ENCODE data around the gene FMN1.
A peak's percentile ranks its signal among the peaks of the same experiment; 100 is the strongest.

Gene FMN1

DNA sequence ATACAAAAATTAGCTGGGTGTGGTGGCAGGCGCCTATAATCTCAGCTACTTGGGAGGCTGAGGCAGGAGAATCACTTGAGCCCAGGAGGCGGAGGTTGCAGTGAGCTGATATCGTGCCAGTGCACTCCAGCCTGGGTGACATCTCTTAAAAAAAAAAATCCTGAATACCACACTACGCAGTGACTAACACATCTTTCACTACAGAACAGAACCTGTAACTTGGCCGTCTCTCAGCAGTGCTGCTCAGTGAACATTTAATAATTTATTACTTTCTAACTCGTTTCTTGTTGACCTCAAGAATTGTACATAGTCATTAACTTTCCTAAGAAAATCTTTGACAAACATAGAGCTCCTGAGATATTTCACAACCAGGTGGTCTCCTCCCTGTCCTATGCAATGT is 472.9 kb downstream of the FMN1 start:
- TF ChIP-seq, protein P1, sequence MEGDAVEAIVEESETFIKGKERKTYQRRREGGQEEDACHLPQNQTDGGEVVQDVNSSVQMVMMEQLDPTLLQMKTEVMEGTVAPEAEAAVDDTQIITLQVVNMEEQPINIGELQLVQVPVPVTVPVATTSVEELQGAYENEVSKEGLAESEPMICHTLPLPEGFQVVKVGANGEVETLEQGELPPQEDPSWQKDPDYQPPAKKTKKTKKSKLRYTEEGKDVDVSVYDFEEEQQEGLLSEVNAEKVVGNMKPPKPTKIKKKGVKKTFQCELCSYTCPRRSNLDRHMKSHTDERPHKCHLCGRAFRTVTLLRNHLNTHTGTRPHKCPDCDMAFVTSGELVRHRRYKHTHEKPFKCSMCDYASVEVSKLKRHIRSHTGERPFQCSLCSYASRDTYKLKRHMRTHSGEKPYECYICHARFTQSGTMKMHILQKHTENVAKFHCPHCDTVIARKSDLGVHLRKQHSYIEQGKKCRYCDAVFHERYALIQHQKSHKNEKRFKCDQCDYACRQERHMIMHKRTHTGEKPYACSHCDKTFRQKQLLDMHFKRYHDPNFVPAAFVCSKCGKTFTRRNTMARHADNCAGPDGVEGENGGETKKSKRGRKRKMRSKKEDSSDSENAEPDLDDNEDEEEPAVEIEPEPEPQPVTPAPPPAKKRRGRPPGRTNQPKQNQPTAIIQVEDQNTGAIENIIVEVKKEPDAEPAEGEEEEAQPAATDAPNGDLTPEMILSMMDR (IDR thresholded peaks at IDR 0.05; ENCODE audit: control insufficient read depth, insufficient read depth, low read depth, low read length, missing control alignments): no peak

DNA sequence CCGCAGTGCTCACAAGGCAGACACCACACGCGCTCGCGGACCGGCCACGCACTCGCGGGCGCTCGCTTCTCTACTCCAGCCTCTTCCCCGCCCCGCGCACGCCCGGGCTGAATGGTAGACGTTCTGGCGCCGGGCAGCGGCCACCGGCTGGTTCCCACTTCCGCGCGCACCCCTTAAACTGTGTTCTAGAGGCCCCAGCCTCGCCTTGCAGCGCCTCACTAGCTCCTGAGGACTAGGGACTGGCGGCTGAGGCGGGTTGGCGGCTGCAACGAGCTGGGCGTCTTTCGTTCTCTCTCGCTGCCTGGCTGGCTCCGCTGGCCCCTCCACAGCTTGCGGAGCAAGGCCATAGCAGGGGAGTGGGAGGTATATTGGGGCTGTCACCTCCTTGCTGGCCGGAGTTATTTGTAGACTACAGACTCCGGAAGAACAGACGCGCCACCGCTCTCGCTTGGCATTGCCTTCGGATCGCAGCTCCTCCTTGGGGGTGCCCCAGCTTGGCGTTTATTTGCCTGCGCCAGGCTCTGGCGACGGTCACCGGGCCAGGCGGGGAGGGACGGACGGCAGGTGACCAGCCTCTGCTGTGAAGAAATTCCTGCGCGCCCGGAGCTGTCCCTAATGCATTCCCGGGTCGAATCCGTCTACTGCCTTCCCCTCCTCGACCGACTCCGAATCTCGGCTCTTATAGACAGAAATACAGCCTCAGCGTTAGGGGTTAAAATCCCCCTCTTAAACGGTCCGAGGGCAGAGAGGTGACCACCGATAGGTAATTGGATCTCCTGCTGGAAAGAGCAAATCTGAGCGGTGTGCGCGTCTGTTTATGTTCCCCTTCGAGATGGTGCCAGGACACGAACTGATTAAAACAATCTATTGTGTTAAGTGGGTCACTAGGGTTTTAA is 475.4 kb downstream of the FMN1 start:
- peak overlapping the region; percentile 83 for H3K4me3 ChIP-seq (ENCODE audit: control insufficient read depth, low read depth, low read length)
- DNase-seq (ENCODE audit: low read depth): no peak
- TF ChIP-seq, protein P1 (IDR thresholded peaks at IDR 0.05; ENCODE audit: control insufficient read depth, insufficient read depth, low read depth, low read length, missing control alignments): no peak

More for the DNA sequence above, 472.9 kb downstream of the FMN1 start:
- no peak for DNase-seq (ENCODE audit: low read depth)
- peak overlapping the region; percentile 83 for H3K4me3 ChIP-seq (ENCODE audit: control insufficient read depth, low read depth, low read length)

DNA sequence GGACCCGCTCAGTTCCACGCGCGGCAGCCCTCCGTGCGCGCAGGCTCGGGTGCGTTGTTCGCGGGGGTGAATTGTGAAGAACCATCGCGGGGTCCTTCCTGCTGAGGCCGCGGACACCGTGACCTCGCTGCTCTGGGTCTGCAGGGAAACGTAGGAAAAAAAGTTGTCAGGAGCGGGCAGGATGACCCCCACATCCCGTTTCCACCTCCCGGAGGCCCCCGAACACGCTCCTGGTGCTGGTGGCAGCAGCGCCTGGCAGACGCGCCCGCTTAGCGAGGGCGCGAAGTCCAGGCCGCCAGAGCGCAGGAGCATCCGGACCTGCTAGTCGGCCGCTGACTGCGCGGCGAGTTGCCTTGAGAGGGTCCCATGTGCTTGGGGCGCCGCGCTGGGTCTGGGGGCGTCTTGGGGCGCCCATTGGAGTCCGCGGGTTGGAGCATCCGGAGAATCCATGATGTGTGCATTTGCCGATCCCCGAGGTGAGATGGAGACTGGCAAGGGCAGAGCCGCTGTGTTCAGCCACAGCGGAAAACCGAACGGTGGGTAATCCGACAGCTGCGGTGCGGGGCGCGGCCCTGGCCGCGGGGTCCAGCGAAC is 476.2 kb downstream of the FMN1 start:
- TF ChIP-seq, protein P1 (IDR thresholded peaks at IDR 0.05; ENCODE audit: control insufficient read depth, insufficient read depth, low read depth, low read length, missing control alignments): no peak
- H3K4me3 ChIP-seq (ENCODE audit: control insufficient read depth, low read depth, low read length): peak overlapping the region; percentile 83
- DNase-seq (ENCODE audit: low read depth): no peak

DNA sequence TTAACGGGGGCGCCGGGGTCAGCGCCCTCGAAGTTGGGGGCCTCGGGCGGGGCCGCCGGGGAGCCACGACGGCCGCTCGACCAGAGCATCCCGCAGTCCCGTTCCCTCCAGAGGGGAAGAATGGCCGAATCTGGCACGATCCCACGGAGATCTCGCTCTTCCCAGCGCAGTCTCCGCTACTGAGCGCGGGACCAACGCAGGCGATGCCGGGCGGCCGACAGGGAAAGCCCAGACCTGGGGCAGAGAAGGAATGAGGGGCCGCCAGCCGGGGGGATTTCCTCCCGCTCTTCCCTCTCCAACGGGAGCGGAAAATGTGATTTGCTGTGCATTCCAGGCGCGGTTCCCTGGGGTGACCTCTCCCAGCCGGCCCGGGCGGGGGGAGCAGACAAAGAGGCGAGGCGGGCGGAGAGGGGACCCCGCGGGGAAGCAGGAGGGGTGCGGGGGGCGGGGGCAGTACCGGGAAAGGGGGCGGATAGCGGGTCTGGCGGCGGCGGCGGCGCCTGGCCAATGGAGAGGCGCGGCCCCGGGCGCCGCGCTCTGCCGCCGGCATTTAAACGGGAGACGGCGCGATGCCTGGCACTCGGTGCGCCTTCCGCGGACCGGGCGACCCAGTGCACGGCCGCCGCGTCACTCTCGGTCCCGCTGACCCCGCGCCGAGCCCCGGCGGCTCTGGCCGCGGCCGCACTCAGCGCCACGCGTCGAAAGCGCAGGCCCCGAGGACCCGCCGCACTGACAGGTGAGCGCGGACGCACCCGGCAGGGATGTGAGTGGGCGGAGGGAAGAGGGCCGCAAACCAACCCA is 476.9 kb downstream of the FMN1 start, which contains the start of gene GREM1:
TSS of gene GREM1 (plus strand) at position 579 of the 801 bp plus-strand sequence. CDS start 12,687 bp downstream, outside the sequence.
- TF ChIP-seq, protein P1 (IDR thresholded peaks at IDR 0.05; ENCODE audit: control insufficient read depth, insufficient read depth, low read depth, low read length, missing control alignments): no peak
- H3K4me3 ChIP-seq (ENCODE audit: control insufficient read depth, low read depth, low read length): peak within 1 kb of the TSS; percentile 83
- no peak for DNase-seq (ENCODE audit: low read depth)

DNA sequence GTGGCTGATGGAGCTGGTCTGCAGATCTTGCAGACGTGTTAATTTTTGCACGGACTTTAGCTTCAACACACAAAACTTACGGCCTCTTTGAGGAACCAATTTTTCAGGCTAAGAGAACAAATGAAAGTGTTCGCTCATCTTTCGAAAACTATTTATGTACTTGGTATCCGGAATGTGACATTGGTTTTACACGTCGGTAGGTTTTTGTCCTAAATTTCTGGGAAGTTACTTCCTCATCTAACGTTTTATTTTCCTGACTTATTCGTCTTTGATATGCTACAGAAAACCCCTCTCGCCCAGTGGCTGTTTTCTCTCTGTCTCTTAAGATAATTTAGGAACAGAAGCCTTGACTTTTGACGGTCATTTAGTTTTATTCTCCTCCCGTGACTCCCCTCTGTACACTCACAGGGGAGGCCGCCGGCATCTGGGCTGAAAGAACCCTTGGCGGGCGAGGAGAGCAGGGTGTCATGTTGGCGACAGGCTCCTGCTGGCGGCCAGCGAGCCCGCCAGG is 477.5 kb downstream of the FMN1 start:
- peak overlapping the region; percentile 49 for H3K4me3 ChIP-seq (ENCODE audit: control insufficient read depth, low read depth, low read length)
- no peak for DNase-seq (ENCODE audit: low read depth)

More for the DNA sequence above, 477.5 kb downstream of the FMN1 start:
- TF ChIP-seq, protein P1 (IDR thresholded peaks at IDR 0.05; ENCODE audit: control insufficient read depth, insufficient read depth, low read depth, low read length, missing control alignments): no peak

Data from AG09309 (cell line).